Tibial nerve (tissue), 4 donors: Measurements from ENCODE around the gene SNX32.

Experiments
- EP300 ChIP-seq, 2 donors: sonication (generic); formaldehyde crosslinking; IDR thresholded peaks; one replicate each; pipeline ENCODE4 v1.6.1; 2017; ENCODE audit warnings: antibody characterized with exemption in 2 of 2, mild to moderate bottlenecking in 1 of 2
- POLR2A ChIP-seq, 2 donors: fragments of 450-650 bp; IDR thresholded peaks; one replicate each; pipeline ENCODE4 v1.6.1; 2017; ENCODE audit warnings: antibody characterized with exemption in 2 of 2, mild to moderate bottlenecking in 2 of 2, moderate library complexity in 2 of 2
- TF ChIP-seq, protein P1 (sequence below), 5 experiments: fragments of 200-600 bp in 3 of 5; fragments of 450-650 bp in 2 of 5; sonication (generic) in 3 of 5; IDR thresholded peaks; one replicate each; pipeline ENCODE4 v1.5.1; 2016 to 2019; ENCODE audit warnings: antibody characterized with exemption in 5 of 5, mild to moderate bottlenecking in 3 of 5, moderate library complexity in 2 of 5

DNA sequence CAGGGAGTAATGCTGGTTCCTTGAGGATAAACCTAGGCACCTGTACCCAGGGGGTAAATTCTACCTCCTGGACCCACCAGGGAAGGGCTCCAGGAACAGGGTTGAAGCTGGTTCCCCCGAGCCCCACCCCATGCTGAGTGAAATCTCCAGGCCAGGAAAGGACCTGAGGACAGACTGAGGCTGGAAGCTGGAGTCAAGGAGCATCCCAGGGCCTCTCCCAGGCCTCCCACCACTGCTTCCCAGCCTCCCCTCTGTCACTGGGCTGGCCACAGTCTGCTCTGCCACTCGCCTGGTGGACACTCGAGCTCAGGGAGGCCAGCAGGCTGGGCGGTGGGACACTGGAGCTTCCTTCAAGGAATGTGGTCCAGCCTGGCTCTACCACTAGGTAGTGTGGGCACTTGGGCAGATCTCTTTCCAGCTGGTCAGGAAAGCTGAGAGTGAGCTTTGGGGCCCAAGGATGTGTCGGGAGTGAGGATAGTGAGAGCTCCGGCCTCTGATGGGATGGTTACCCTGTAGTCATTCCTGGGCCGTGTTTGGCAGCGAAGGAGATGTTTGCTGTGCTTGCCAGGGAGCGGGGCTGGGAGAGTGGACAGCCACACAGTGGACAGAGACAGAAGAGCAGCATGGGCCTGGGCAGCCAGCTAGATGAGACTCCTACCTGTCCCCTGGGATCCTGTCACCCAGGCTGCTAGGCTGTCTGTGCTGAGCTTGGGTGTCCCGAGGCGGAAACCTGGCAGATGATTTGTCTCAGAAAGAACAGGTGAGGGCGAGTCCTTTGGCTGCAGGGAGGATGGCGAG is 43.5 kb upstream of the SNX32 start:
- TF ChIP-seq, protein P1, sequence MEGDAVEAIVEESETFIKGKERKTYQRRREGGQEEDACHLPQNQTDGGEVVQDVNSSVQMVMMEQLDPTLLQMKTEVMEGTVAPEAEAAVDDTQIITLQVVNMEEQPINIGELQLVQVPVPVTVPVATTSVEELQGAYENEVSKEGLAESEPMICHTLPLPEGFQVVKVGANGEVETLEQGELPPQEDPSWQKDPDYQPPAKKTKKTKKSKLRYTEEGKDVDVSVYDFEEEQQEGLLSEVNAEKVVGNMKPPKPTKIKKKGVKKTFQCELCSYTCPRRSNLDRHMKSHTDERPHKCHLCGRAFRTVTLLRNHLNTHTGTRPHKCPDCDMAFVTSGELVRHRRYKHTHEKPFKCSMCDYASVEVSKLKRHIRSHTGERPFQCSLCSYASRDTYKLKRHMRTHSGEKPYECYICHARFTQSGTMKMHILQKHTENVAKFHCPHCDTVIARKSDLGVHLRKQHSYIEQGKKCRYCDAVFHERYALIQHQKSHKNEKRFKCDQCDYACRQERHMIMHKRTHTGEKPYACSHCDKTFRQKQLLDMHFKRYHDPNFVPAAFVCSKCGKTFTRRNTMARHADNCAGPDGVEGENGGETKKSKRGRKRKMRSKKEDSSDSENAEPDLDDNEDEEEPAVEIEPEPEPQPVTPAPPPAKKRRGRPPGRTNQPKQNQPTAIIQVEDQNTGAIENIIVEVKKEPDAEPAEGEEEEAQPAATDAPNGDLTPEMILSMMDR (IDR thresholded peaks at IDR 0.05), result no peak
- TF ChIP-seq POLR2A (IDR thresholded peaks at IDR 0.05) (no peak), EP300 (IDR thresholded peaks at IDR 0.05) (no peak)
